Left kidney (tissue), 2 donors: ENCODE results near the gene MOB2. TPM values are rescaled to one million over a fixed set of nuclear protein-coding genes. Genes with fewer than 3 reads are reported as not detected.

Experiments used
- DNase-seq: peaks from one replicate; pipeline ENCODE4 v3.0.0-alpha.2; 2013
- polyA plus RNA-seq: library from polyadenylated mRNA; unstranded; fragments of 120-200 nt; gene quantifications from one replicate; pipeline ENCODE4 v1.2.1, GENCODE V29; 2013; ENCODE audit not compliant: insufficient read length

MOB2 gene
- polyA plus RNA-seq, 1 donor = 29.4 TPM

DNA sequence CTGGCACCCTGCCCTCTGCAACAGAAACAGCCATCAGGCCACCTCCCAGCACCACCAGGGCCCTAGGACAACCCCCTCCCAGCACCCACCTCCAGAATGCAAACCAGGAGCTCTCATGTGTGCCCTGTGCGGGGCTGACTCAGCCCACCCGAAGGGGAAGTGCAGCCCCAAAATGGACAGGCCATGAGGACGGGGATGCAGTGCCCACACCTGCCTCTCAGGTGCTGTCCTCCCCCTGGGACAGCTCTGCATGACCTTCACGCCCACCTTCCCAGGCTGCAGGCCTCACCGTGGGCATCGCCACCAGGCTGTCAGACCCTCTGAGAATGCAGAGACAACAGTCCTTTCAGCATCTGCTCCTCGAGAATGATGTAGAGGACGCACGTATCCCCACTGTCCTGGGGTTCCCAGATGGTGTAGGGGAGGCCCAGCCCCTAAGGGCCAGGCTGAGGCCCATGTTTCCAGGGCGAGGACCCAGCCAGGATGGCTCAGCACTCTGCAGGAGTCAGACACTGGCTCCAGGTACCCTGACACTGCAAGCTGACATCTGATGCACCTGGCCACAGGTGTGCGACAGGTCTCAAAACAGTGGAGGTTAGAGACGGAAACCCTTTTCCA is 13.5 kb downstream of the MOB2 start:
- no peak for DNase-seq

DNA sequence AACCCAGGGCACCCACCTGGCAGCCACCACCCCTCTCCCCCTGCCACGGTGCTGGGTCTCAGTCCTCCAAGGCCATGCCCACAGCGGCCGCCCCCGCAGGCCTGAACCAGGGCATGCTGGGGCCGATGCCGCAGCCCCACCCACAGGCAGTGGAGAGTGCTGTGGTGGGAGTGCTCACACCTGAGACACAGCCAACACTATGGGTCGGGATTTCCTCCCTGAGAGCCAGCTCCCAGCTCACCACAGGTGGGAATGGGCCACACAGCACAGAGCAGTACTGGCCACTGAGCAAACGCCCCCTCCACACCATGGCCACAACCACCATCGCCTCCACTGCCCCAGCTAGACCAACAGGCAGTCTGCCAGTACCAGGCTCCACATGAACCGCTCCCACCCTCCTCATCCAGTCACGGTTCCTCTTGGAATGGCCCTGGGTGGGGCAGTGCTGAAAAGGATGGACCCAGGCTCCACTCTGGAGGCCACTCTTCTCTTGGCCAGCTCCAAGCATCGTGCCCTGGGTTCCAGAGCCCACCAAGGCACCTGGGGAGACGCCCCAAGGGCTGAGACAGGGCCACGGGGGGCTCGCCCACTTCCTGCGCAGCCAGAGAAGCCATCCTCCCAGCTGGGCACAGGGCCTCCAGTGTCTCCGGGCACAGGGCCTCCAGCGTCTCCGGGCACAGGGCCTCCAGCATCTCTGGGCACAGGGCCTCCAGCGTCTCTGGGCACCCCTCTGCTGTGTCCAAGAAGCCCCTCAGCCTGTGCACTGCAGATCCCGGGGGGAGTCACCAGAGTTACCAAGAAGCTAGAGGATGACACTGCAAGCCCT is 14.2 kb downstream of the MOB2 start:
- no peak for DNase-seq

DNA sequence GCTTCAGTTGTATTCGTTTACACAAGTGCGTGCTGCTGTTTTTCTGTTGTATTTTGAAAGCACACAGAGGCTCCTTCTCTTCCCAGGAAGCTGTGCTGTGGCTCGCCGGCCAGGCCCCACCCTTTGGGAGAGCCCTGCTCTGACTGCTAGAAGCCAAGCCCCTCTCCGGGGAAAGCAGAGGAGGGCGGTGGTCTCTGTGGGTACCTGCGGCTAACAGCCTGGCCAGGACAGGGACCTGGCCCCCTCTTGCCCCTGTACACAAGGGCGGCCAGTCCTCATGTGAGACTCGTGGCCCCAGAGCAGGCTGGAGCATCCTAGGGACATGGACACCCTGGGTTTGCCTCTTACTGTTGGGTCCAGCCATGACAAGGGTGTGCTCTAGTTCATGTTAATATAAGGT is 14.8 kb downstream of the MOB2 start:
- DNase-seq = no peak

GRCh38 chr11:1470681-1471611 is 15.6 kb downstream of the MOB2 start:
- no peak for DNase-seq

DNA sequence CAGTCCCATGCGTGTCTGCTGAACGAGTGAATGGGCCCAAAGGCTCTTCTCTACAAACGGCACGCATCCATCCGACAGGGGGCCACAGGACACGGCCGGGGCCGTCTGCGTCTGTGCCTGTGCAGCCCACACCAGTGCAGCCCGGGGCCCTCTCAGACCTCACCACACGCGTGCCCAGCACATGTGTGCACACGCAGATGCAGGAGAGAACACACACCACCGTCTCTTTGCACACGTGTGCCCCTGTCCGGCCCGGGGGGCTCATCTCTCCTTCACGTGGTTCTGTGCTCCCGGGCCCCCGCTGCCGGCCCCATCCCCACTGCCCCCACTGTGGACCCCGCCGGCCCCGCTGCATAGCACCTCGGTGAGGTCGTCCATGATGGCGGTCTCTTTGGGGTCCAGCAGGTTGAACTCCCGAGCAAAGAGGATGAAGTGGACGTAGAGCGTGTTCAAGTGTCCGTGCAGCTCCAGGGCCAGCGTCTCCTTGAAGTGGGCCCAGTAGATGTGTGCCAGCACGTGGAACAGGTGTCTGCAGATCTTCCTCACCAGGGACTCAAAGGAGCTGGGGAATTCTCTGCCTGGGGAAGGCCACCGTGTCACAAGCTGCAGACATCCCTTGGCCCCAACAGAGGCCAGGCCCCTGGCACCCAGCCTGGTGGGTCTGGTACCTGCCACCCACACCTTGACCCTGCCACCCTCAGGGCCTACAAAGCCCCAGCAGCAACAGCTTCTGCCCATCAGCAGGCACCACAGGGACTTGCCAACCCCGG is 16.5 kb downstream of the MOB2 start:
- DNase-seq = no peak

DNA sequence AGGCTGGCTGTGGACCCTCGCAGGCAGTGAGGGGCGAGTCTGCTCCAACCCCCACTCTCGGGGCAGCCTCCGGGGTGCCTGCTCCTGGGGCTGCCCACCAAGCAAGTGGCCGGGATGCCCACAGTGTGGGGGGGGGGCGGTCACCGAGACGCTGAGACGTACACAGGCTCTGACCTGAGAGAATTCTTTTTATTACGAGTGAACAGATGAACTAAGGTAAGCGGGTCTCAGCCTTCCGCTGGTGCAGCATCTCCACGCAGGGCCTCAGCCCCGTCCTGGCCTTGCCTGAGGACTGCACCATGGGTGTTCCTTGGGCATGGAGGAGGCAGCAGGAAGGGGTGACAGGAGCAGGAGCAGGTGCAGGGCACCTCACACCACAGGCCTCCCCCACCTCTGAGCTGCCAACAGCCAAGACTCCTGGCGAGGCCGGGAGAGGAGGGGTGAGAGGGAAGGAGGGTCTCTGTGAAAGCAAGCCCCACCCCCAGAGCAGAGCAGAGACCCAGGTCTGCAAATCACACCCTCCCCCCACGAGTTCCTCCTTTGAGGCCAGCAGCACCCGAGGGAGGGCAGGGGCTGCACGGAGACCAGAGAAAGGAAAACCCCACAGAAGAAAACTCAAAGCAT is 17.2 kb downstream of the MOB2 start:
- no peak for DNase-seq

DNA sequence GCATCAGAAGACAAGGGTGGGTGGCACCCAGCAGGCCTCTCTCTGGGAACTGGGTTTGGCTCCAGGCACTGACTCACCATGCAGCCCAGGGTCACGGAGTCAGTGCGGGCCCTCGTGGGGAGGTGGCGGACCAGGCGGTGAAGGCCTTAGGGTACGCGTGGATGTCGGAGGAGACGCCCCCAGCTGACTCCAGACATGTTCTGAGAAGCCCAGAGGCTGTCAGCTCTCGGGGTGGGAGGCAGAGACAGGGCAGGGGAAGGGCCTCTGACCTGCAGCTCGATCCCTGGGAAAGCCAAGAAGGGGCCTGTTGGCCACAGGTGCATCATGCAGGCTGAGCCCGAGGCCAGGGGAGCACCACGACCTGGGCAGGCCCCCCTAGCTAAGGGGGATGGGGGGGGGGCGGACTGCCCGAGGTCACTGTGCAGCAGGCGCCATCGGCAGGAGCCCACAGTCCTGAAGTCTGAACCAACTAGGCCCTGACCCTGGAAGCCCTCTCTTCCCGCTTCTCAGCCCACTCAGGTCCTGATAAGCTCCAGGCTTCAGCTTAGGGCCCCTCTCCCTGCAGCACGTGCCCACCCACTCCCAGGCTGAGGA is 18.0 kb downstream of the MOB2 start:
- no peak for DNase-seq

DNA sequence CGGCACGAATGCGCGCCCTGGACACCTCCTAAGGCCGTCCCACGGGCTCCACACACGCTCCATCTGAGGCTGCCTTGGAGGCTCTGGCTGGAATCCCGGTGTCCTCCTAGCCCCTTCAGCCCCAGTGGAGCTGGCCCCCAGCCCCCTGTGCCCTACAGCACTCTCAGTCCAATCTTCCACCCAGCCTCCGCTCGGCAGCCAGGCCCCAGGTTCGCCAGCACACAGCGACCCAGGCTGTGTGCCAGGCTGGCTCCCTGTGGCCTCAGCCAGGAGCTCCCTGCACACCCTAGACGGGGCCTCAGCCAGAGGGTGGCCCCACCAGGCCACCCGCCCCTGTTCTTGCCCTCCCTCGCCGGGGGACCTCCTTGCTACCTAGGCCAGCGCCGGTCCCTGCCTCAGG is 18.6 kb downstream of the MOB2 start:
- no peak for DNase-seq

DNA sequence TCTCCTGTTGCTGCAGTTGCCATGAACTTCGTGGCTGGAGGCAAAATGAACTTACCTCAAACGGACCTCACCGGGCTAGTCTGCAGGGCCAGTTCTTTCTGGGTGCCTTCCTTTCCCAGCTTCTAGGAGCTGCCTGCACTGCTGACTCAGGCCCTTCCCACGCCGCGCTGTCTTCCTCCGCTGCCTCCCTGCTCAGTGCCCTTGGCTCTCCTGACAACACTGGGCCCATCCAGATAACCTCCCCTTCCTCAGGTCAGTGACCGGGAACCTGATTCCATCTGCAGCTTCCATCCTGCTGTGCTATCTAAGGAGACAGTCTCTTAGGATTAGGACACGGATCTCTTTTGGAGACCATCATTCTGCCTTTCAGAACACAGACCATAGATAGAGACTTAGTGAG is 19.3 kb downstream of the MOB2 start:
- DNase-seq = no peak

GRCh38 chr11:1466784-1467183 is 19.8 kb downstream of the MOB2 start:
- no peak for DNase-seq

DNA sequence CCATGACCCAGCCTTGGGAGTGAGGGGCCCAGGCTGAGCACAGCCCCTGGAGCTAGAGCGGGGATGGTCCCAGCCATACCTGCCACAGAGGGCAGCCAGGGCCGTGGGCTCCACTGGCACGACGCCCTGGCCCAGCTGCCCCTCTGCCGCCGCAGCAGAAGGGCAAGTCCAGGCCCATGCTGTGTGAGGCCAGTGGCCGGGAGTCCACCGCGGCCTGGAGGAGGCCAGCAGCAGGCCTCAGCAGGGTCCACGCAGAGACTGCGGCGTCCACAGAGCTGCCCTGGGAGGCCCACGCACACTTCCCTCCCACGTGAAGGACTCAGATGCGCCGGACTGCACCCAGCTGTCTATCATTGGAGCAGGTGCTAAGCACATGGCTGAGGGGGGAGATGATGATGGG is 23.5 kb downstream of the MOB2 start:
- no peak for DNase-seq

DNA sequence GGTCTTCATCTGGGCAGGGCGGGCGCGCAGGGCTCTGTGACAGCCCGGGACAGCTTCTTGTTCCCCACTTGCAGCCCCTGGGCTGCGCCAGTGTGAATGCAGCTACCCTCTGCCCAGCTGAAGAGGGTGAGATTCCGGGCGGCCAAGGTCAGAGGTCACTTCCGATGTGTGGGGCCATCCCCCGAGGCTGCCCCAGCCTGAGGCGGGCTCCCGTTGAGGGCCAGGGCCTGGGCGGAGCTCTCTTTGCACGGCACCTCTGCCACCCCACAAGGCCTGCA is 23.9 kb downstream of the MOB2 start:
- no peak for DNase-seq

DNA sequence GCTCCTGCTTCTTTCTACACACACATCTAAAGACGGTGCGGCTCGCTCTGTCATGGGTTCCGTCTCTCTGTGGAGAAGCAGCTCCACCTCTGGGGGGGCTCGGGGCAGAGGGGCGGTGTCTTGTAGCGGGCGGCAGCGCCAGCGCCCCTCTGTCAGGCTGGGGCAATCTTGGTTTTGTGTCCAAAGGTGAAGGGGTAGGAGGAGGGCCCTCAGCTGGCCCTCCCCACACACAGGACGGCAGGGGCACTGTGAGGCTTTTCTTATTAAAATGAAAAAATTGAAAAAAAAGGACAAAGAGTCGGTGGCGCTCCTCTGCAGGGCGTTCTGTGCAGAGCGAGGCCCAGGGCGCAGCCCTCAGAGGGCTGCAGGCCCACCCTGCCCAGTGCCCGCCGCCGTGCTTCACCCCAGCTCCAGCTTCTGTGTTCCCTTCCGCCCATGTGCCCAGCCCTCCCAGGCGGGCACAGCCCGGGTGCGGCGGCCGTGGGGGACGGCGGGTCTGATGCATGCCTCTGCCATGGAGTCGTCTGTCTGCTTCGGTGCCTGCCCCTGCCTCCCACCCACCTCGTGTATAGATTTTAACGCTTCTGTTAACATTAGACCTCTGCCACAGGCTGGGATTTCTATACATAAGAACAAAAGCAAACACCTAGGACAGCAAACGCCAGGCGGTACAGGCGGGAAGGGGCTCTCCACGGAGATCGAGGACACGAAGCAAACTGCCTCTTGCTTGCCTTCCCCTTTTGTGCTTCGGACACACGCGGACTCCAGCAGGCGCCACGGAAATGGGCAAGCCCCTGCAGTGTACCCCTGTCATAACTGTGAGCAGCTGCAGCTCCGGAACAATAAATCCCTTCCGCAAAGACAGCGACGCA is 24.5 kb downstream of the MOB2 start:
- DNase-seq = no peak

GRCh38 chr11:1460986-1461825 is 25.4 kb downstream of the MOB2 start:
- DNase-seq = no peak

DNA sequence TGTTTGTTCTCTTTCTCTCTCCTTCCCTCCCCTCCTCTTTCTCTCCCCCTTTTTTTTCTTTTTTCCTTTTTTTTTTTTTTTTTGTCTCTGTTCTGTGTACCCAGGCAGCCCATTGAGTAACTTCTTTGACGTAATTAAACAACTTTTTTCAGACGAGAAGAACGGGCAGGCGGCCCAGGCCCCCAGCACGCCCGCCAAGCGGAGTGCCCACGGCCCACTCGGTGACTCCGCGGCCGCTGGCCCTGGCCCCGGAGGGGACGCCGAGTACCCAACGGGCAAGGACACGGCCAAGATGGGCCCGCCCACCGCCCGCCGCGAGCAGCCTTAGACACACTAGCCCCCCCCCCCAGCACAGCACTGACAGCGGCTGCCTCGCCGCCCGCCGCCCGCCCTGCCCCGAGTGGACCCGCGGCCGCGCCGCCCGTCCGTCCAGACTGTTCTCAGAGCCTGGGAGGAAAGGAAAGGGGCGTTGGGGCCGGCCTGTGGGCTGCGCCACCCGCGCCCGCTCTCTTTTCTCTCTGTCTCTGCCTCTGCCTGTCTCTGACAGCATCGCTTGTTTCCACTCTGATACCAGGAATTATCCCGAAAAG is 26.1 kb downstream of the MOB2 start:
- no peak for DNase-seq

- no peak for DNase-seq
Measured at GRCh38 chr11:1459764-1460395, 26.7 kb downstream of the MOB2 start.

DNA sequence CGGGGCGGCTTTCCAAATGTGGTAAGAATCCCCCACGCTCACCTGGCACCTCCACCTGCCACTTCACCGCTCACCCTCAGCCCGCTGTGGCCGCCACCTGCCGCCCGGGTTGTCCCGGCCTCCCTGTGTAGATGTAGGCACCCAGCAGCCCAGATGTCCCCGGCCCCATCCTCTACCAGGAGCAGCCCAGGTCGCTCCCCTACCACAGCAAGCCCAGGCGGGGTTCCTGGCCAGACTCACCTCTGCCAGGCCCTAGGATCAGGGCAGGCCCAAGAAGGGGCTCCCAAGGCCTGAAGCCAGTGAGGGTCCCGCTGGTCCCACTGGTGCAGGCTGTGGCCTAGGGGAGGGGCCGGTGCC is 27.4 kb downstream of the MOB2 start:
- DNase-seq = no peak
